ENCODE measurements around the gene CDKN2B. TPM values are rescaled to one million over a fixed set of nuclear protein-coding genes. Genes with fewer than 3 reads are reported as not detected.

CDKN2B gene
- total RNA-seq, 1 experiment from 2014 or later = not detected

- no peak for DNase-seq (ENCODE audit: low spot score)
These were observed 14.5 kb downstream of the CDKN2B start, which contains the start of gene CDKN2B-AS1 for GRCh38 chr9:21994556-21995005. Gene CDKN2B-AS1 (plus strand): TSS chr9:21994791.

- DNase-seq (ENCODE audit: low spot score) = no peak
These were observed 15.1 kb downstream of the CDKN2B start, which contains the start of gene CDKN2A for GRCh38 chr9:21993893-21994555. Gene CDKN2A (minus strand): TSS chr9:21994392.

GRCh38 chr9:21993007-21993406 is 16.1 kb downstream of the CDKN2B start:
- no peak for DNase-seq (ENCODE audit: low spot score)

- no peak for DNase-seq (ENCODE audit: low spot score)
These were observed 17.8 kb downstream of the CDKN2B start for GRCh38 chr9:21991072-21991959.

- DNase-seq (ENCODE audit: low spot score) = no peak
These were observed 19.5 kb downstream of the CDKN2B start for GRCh38 chr9:21989440-21990189.

GRCh38 chr9:21988056-21988990 is 20.8 kb downstream of the CDKN2B start:
- DNase-seq (ENCODE audit: low spot score) = no peak

GRCh38 chr9:21985964-21986667 is 23.0 kb downstream of the CDKN2B start:
- no peak for DNase-seq (ENCODE audit: low spot score)

- no peak for DNase-seq (ENCODE audit: low spot score)
These were observed 25.0 kb downstream of the CDKN2B start for GRCh38 chr9:21984101-21984500.

GRCh38 chr9:21983561-21983935 is 25.6 kb downstream of the CDKN2B start:
- DNase-seq (ENCODE audit: low spot score) = no peak

- no peak for DNase-seq (ENCODE audit: low spot score)
These were observed 26.1 kb downstream of the CDKN2B start for GRCh38 chr9:21982861-21983560.

- no peak for DNase-seq (ENCODE audit: low spot score)
These were observed 26.7 kb downstream of the CDKN2B start for GRCh38 chr9:21982391-21982790.

- DNase-seq (ENCODE audit: low spot score) = no peak
These were observed 32.7 kb downstream of the CDKN2B start for GRCh38 chr9:21976334-21976875.

- no peak for DNase-seq (ENCODE audit: low spot score)
These were observed 34.2 kb downstream of the CDKN2B start for GRCh38 chr9:21974722-21975409.

GRCh38 chr9:21974343-21974721 is 34.8 kb downstream of the CDKN2B start:
- no peak for DNase-seq (ENCODE audit: low spot score)

GRCh38 chr9:21972361-21972760 is 36.7 kb downstream of the CDKN2B start:
- no peak for DNase-seq (ENCODE audit: low spot score)

GRCh38 chr9:21970800-21971640 is 38.1 kb downstream of the CDKN2B start:
- DNase-seq (ENCODE audit: low spot score) = no peak

- no peak for DNase-seq (ENCODE audit: low spot score)
These were observed 38.9 kb downstream of the CDKN2B start for GRCh38 chr9:21969951-21970799.
